ENCODE measurements around the gene VAV1.

Gene VAV1

DNA sequence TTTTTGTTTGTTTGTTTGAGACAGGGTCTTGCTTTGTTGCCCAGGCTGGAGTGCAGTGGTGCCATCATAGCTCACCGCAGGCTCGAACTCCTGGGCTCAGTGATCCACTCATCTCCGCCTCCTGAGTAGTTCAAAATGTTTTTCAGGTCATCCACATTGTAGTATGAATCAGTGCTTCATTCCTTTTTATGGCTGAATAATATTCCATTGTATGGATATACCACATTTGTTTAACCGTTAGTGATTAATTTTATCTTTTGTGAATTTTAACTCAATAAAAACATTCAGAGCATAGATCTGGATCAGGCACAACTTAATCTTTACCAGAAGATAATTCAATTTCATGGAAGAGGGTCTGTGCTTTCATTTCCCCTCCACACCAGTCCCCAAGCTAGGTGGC, 47.7 kb downstream of the VAV1 start:
- TF ChIP-seq, protein P1, sequence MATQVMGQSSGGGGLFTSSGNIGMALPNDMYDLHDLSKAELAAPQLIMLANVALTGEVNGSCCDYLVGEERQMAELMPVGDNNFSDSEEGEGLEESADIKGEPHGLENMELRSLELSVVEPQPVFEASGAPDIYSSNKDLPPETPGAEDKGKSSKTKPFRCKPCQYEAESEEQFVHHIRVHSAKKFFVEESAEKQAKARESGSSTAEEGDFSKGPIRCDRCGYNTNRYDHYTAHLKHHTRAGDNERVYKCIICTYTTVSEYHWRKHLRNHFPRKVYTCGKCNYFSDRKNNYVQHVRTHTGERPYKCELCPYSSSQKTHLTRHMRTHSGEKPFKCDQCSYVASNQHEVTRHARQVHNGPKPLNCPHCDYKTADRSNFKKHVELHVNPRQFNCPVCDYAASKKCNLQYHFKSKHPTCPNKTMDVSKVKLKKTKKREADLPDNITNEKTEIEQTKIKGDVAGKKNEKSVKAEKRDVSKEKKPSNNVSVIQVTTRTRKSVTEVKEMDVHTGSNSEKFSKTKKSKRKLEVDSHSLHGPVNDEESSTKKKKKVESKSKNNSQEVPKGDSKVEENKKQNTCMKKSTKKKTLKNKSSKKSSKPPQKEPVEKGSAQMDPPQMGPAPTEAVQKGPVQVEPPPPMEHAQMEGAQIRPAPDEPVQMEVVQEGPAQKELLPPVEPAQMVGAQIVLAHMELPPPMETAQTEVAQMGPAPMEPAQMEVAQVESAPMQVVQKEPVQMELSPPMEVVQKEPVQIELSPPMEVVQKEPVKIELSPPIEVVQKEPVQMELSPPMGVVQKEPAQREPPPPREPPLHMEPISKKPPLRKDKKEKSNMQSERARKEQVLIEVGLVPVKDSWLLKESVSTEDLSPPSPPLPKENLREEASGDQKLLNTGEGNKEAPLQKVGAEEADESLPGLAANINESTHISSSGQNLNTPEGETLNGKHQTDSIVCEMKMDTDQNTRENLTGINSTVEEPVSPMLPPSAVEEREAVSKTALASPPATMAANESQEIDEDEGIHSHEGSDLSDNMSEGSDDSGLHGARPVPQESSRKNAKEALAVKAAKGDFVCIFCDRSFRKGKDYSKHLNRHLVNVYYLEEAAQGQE (IDR thresholded peaks at IDR 0.05; ENCODE audit: insufficient replicate concordance, low read depth): no peak
- TF ChIP-seq POLR2AphosphoS5 (IDR thresholded peaks at IDR 0.05; ENCODE audit: low read depth): no peak
- DNase-seq (ENCODE audit: low read depth in 1 of 2, low spot score in 1 of 2): no peak

GRCh38 chr19:6821639-6822310, 49.3 kb downstream of the VAV1 start:
- Histone ChIP-seq H3K27me3 (ENCODE audit: insufficient read depth, poor library complexity, severe bottlenecking) (no peaks in the 10 kb centered on the region), H3K4me3 (replicated peaks; ENCODE audit: insufficient read depth, low read length) (no peak overlapping the region), H3K27ac (replicated peaks) (no peak overlapping the region)
- DNase-seq (ENCODE audit: low read depth in 1 of 2, low spot score in 1 of 2): no peak
- TF ChIP-seq, protein P2, sequence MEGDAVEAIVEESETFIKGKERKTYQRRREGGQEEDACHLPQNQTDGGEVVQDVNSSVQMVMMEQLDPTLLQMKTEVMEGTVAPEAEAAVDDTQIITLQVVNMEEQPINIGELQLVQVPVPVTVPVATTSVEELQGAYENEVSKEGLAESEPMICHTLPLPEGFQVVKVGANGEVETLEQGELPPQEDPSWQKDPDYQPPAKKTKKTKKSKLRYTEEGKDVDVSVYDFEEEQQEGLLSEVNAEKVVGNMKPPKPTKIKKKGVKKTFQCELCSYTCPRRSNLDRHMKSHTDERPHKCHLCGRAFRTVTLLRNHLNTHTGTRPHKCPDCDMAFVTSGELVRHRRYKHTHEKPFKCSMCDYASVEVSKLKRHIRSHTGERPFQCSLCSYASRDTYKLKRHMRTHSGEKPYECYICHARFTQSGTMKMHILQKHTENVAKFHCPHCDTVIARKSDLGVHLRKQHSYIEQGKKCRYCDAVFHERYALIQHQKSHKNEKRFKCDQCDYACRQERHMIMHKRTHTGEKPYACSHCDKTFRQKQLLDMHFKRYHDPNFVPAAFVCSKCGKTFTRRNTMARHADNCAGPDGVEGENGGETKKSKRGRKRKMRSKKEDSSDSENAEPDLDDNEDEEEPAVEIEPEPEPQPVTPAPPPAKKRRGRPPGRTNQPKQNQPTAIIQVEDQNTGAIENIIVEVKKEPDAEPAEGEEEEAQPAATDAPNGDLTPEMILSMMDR (IDR thresholded peaks at IDR 0.05; ENCODE audit: insufficient read depth, low read length): no peak
- TF ChIP-seq POLR2AphosphoS5 (IDR thresholded peaks at IDR 0.05; ENCODE audit: low read depth): no peak
- TF ChIP-seq, protein P1 (IDR thresholded peaks at IDR 0.05; ENCODE audit: insufficient replicate concordance, low read depth): no peak
- no peak for TF ChIP-seq SPI1 (IDR thresholded peaks at IDR 0.05; ENCODE audit: borderline replicate concordance, low read depth)
- no peak for TF ChIP-seq GABPA (IDR thresholded peaks at IDR 0.05; ENCODE audit: low read depth)

More for the DNA sequence above, 47.7 kb downstream of the VAV1 start:
- Histone ChIP-seq H3K27me3 (ENCODE audit: insufficient read depth, poor library complexity, severe bottlenecking) (no peaks in the 10 kb centered on the region), H3K27ac (replicated peaks) (no peak overlapping the region), H3K4me3 (replicated peaks; ENCODE audit: insufficient read depth, low read length) (no peak overlapping the region)

DNA sequence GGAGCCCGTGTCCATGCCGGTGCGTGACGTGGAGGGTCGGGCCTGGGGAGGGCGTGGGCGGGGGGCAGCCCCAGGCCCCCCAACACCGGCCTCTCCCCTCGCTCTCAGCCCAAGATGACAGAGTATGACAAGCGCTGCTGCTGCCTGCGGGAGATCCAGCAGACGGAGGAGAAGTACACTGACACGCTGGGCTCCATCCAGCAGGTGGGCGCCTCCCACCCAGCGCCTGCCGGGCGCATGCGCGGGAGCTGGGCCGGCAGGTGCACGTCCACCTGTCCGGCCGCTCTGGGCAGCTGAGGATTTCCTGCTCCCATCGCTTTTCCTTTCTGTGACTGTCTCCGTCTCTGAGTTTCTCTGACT, 49.8 kb downstream of the VAV1 start:
- no peaks in the 10 kb centered on the region for H3K27me3 ChIP-seq (ENCODE audit: insufficient read depth, poor library complexity, severe bottlenecking)
- H3K27ac ChIP-seq (replicated peaks): no peak overlapping the region
- TF ChIP-seq GABPA (IDR thresholded peaks at IDR 0.05; ENCODE audit: low read depth) (no peak), POLR2AphosphoS5 (IDR thresholded peaks at IDR 0.05; ENCODE audit: low read depth) (no peak), SPI1 (IDR thresholded peaks at IDR 0.05; ENCODE audit: borderline replicate concordance, low read depth) (no peak)
- TF ChIP-seq, protein P1 (IDR thresholded peaks at IDR 0.05; ENCODE audit: insufficient replicate concordance, low read depth): no peak
- TF ChIP-seq, protein P2 (IDR thresholded peaks at IDR 0.05; ENCODE audit: insufficient read depth, low read length): no peak
- no peak for DNase-seq (ENCODE audit: low read depth in 1 of 2, low spot score in 1 of 2)
- H3K4me3 ChIP-seq (replicated peaks; ENCODE audit: insufficient read depth, low read length): no peak overlapping the region

Measured in HL-60 (cell line).